Endodermal cell (in vitro differentiated cells): Measurements from ENCODE around the gene UPF3A. TPM values are rescaled to one million over a fixed set of nuclear protein-coding genes. Genes with fewer than 3 reads are reported as not detected.

ENCODE experiments used
- DNase-seq: peaks from one replicate; pipeline ENCODE4 v3.0.0-alpha.2; 2017
- H3K27ac ChIP-seq: 2 replicates; pipeline ENCODE4 v1.5.1; 2013; ENCODE audit warnings: mild to moderate bottlenecking, low read depth, low read length, moderate library complexity
- H3K27me3 ChIP-seq: 2 replicates; pipeline ENCODE4 v1.6.1; 2013; ENCODE audit warnings: mild to moderate bottlenecking, low read length, moderate library complexity; ENCODE audit not compliant: insufficient read depth, control insufficient read depth, poor library complexity, severe bottlenecking
- H3K36me3 ChIP-seq: 2 replicates; pipeline ENCODE4 v1.7.0; 2013; ENCODE audit warnings: mild to moderate bottlenecking, low read length, moderate library complexity; ENCODE audit not compliant: control insufficient read depth, insufficient read depth
- H3K4me1 ChIP-seq: one replicate; pipeline ENCODE4 v1.7.0; 2013; ENCODE audit warnings: low read length; ENCODE audit not compliant: control insufficient read depth, insufficient read depth
- H3K4me3 ChIP-seq: 2 replicates; pipeline ENCODE4 v1.5.1; 2013; ENCODE audit warnings: mild to moderate bottlenecking, low read length, moderate library complexity
- H3K9ac ChIP-seq: 2 replicates; pipeline ENCODE4 v1.6.1; 2013; ENCODE audit warnings: mild to moderate bottlenecking, low read length, moderate library complexity; ENCODE audit not compliant: poor library complexity, severe bottlenecking; ENCODE audit errors: extremely low read depth
- H3K9me3 ChIP-seq: 2 replicates; pipeline ENCODE4 v1.6.1; 2013; ENCODE audit warnings: mild to moderate bottlenecking, low read length, moderate library complexity; ENCODE audit not compliant: control insufficient read depth
- H3K27ac Mint-ChIP-seq: 2 replicates; pipeline ENCODE4 v1.8.0; 2020; ENCODE audit warnings: mixed read lengths
- H3K27me3 Mint-ChIP-seq: 2 replicates; pipeline ENCODE4 v1.8.0; 2021; ENCODE audit warnings: mild to moderate bottlenecking, mixed read lengths; ENCODE audit not compliant: insufficient read depth
- H3K36me3 Mint-ChIP-seq: 2 replicates; pipeline ENCODE4 v1.8.0; 2020; ENCODE audit warnings: low read depth, mixed read lengths
- H3K4me1 Mint-ChIP-seq: 2 replicates; pipeline ENCODE4 v1.8.0; 2020; ENCODE audit warnings: mixed read lengths
- H3K4me3 Mint-ChIP-seq: 2 replicates; pipeline ENCODE4 v1.8.0; 2020; ENCODE audit warnings: mild to moderate bottlenecking, moderate library complexity, mixed read lengths
- H3K9me3 Mint-ChIP-seq: 2 replicates; pipeline ENCODE4 v1.8.0; 2020; ENCODE audit warnings: mild to moderate bottlenecking, mixed read lengths
- CTCF ChIP-seq: fragments of 200-600 bp; sonication (generic); conservative IDR thresholded peaks from 2 replicates; pipeline ENCODE4 v1.5.0; 2021; ENCODE audit warnings: antibody characterized with exemption, mild to moderate bottlenecking
- WGBS, 2 experiments: methylation state at CpG; one replicate each; pipeline versions ENCODE4 v1.1.5 to v1.1.7; 2013; ENCODE audit warnings: missing lambda C conversion rate in 2 of 2, mixed read lengths in 1 of 2; ENCODE audit not compliant: insufficient coverage in 1 of 2, insufficient read length in 1 of 2; 5-methylcytosine and 5-hydroxymethylcytosine counted together
- total RNA-seq, 2 donors: library from RNA; stranded (reverse); fragmentation: NEBNext Ultra II Directional in 1 of 2; extraction: Animal tissue kit (Norgen Biotek cat#: 25700) in 1 of 2; gene quantifications; 2 replicates in 1 of 2; 3 replicates in 1 of 2; pipeline ENCODE4 v1.2.1, GENCODE V29; 2021

Gene UPF3A
- total RNA-seq, 2 donors from 2014 or later, result 56.5 to 81.2 TPM

- Mint-ChIP-seq H3K4me3 (peak overlapping the region; percentile 68), H3K4me1 (peaks cover 9% of the 10 kb centered on the region), H3K36me3 (peaks cover 4% of the 10 kb centered on the region), H3K27ac (peak overlapping the region; percentile 90), H3K27me3 (no peaks in the 10 kb centered on the region), H3K9me3 (no peaks in the 10 kb centered on the region)
- no peak for DNase-seq
- no peaks in the 10 kb centered on the region for H3K36me3 ChIP-seq
- WGBS, 2 experiments, result 92 to 97% methylated on average over 14 to 17 of the region's 17 CpGs
- no peaks in the 10 kb centered on the region for H3K9me3 ChIP-seq
- H3K4me1 ChIP-seq, result no peaks in the 10 kb centered on the region
- TF ChIP-seq CTCF, result no peak
- peak overlapping the region; percentile 89 for H3K27ac ChIP-seq
- peak overlapping the region; percentile 77 for H3K9ac ChIP-seq
- no peaks in the 10 kb centered on the region for H3K27me3 ChIP-seq
- peak overlapping the region; percentile 100 for H3K4me3 ChIP-seq
These were observed 31.9 kb downstream of the UPF3A start for GRCh38 chr13:114313061-114313860.

GRCh38 chr13:114314074-114314912 lies 32.9 kb downstream of the UPF3A start, which contains the start of gene CHAMP1:
Gene CHAMP1 (plus strand): TSS chr13:114314503. CDS start chr13:114323843, 9,340 bp downstream.
- peak within 1 kb of the TSS; percentile 77 for H3K9ac ChIP-seq
- Mint-ChIP-seq H3K27me3 (no peaks in the 10 kb centered on the region), H3K27ac (peak within 1 kb of the TSS; percentile 90), H3K9me3 (no peaks in the 10 kb centered on the region), H3K4me1 (peaks cover 9% of the 10 kb centered on the region), H3K36me3 (peaks cover 5% of the 10 kb centered on the region), H3K4me3 (peak within 1 kb of the TSS; percentile 68)
- H3K36me3 ChIP-seq, result no peaks in the 10 kb centered on the region
- peak within 1 kb of the TSS; percentile 89 for H3K27ac ChIP-seq
- 0% methylated on average over 45 to 107 of the region's 107 CpGs for WGBS, 2 experiments
- no peak for TF ChIP-seq CTCF
- peak within 1 kb of the TSS; percentile 100 for H3K4me3 ChIP-seq
- no peaks in the 10 kb centered on the region for H3K4me1 ChIP-seq
- no peaks in the 10 kb centered on the region for H3K27me3 ChIP-seq
- H3K9me3 ChIP-seq, result no peaks in the 10 kb centered on the region
- DNase-seq, result peak; percentile 95

GRCh38 chr13:114315074-114315785 lies 33.8 kb downstream of the UPF3A start:
- H3K27me3 ChIP-seq, result no peaks in the 10 kb centered on the region
- peaks cover 13% of the 10 kb centered on the region for H3K4me1 Mint-ChIP-seq
- H3K4me3 ChIP-seq, result peak overlapping the region; percentile 100
- H3K27ac Mint-ChIP-seq, result no peak overlapping the region
- no peaks in the 10 kb centered on the region for H3K9me3 ChIP-seq
- H3K9me3 Mint-ChIP-seq, result no peaks in the 10 kb centered on the region
- H3K4me1 ChIP-seq, result no peaks in the 10 kb centered on the region
- H3K9ac ChIP-seq, result peak overlapping the region; percentile 77
- peaks cover 14% of the 10 kb centered on the region for H3K36me3 Mint-ChIP-seq
- H3K36me3 ChIP-seq, result peaks cover 8% of the 10 kb centered on the region
- 53 to 55% methylated on average over 5 to 7 of the region's 7 CpGs for WGBS, 2 experiments
- DNase-seq, result no peak
- H3K27ac ChIP-seq, result peak overlapping the region; percentile 89
- no peaks in the 10 kb centered on the region for H3K27me3 Mint-ChIP-seq
- no peak for TF ChIP-seq CTCF
- peak overlapping the region; percentile 68 for H3K4me3 Mint-ChIP-seq
